ENCODE data around the gene CCDC126.

The CCDC126 gene

DNA sequence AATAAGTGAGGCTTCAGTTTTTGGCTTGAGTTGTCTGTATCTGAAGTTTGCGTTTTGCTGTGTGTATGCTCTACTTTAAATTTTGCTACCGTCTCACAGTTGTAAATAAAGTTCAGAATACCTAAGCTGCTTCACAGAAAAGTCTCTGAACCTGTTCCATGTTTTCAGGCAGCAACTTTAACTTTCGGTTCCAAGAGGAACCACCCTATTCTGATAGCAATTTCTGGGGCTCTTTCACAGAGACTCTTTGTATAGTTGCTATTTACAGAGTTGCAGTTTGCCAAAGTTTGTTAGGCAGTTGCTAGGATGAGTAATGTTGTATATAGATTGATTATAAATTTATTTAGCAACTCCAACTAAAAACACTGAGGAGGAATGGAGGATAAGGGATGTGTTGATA, 88.5 kb downstream of the CCDC126 start:
- Histone ChIP-seq H3K4me3 (ENCODE audit: low read depth, low read length) (no peak overlapping the region), H3K9me3 (ENCODE audit: control insufficient read depth, insufficient read depth, low read depth, low read length) (no peaks in the 10 kb centered on the region), H3K27ac (ENCODE audit: extremely low read depth, low read depth, low read length) (no peak overlapping the region), H3K36me3 (ENCODE audit: control insufficient read depth in 2 of 2, insufficient read depth in 1 of 2, low read length in 2 of 2) (peaks cover 21 to 40% of the 10 kb centered on the region in 2 experiments), H3K4me1 (ENCODE audit: control insufficient read depth, insufficient read depth, low read length) (0 out of 2 replicates have a peak, but pooled peaks cover 4% of the 10 kb centered on the region)
- TF ChIP-seq ZNF174 (tag by site-specific recombination; IDR thresholded peaks at IDR 0.05) (no peak), ZNF2 (tag by site-specific recombination; IDR thresholded peaks at IDR 0.05) (no peak), ZNF121 (tag by site-specific recombination; IDR thresholded peaks at IDR 0.05) (no peak), SCRT2 (tag by site-specific recombination; IDR thresholded peaks at IDR 0.05) (no peak), ZNF624 (tag by site-specific recombination; IDR thresholded peaks at IDR 0.05) (no peak), GLIS2 (tag by site-specific recombination; IDR thresholded peaks at IDR 0.05) (no peak), ZNF558 (tag by site-specific recombination; IDR thresholded peaks at IDR 0.05) (no peak), ZFHX2 (tag by site-specific recombination; conservative IDR thresholded peaks at IDR 0.05) (no peak), ZNF423 (tag by site-specific recombination; IDR thresholded peaks at IDR 0.05) (no peak), SETDB1 (IDR thresholded peaks at IDR 0.05; ENCODE audit: insufficient read length, low read length) (no peak), ZXDB (tag by site-specific recombination; IDR thresholded peaks at IDR 0.05) (no peak), ZFP41 (tag by site-specific recombination; IDR thresholded peaks at IDR 0.05; ENCODE audit: borderline replicate concordance) (no peak)
- POLR2A ChIA-PET, result no interaction called here
- CTCF ChIA-PET, result interaction anchor here (0.6 to 5.7 kb wide), 3 partner anchors 11 to 26 kb away, joined by 3 to 39 read pairs (median 4); no protein-coding TSS in a partner anchor

DNA sequence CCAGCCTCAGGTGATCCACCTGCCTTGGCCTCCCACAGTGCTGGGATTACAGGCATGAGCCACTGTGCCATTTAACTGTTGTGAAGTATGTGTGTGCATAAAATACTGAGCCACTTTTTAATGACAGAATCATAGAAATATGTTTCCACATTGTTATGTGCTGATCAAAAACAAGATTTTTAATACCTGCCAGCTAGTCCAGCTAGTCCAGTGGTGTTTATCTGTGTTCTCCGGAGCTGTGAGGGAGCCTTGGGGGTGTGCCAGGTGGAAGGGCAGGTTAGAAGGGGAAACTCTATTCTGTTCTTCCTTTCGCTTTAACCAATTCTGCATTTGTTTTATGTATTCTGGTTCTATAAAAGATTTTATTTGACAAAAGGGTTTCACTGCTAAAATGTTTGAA, 89.8 kb downstream of the CCDC126 start:
- peaks cover 32 to 44% of the 10 kb centered on the region in 2 experiments for H3K36me3 ChIP-seq (ENCODE audit: control insufficient read depth in 2 of 2, insufficient read depth in 1 of 2, low read length in 2 of 2)
- CTCF ChIA-PET, result interaction anchor here (0.7 to 5.7 kb wide), 3 partner anchors 9 to 102 kb away, joined by 3 to 39 read pairs (median 3); no protein-coding TSS in a partner anchor

GRCh38 chr7:23689165-23689564, 92.0 kb downstream of the CCDC126 start:
- ChIA-PET POLR2A (no interaction called here), CTCF (interaction anchor here (5.7 kb wide), 1 partner anchor 7 kb away, joined by 39 read pairs; no protein-coding TSS in a partner anchor)
- H3K27ac ChIP-seq (ENCODE audit: extremely low read depth, low read depth, low read length), result no peak overlapping the region
- TF ChIP-seq MYNN (tag by site-specific recombination; IDR thresholded peaks at IDR 0.05; ENCODE audit: borderline replicate concordance), result no peak
- TF ChIP-seq ZNF266 (tag by site-specific recombination; IDR thresholded peaks at IDR 0.05; ENCODE audit: low read depth), result no peak
- TF ChIP-seq ZNF155 (tag by site-specific recombination; IDR thresholded peaks at IDR 0.05), result no peak
- TF ChIP-seq ZNF19 (tag by site-specific recombination; IDR thresholded peaks at IDR 0.05; ENCODE audit: low read depth), result no peak
- TF ChIP-seq ZXDB (tag by site-specific recombination; IDR thresholded peaks at IDR 0.05), result no peak
- TF ChIP-seq SP7 (tag by site-specific recombination; IDR thresholded peaks at IDR 0.05), result no peak
- no peak for TF ChIP-seq ZNF157 (tag by site-specific recombination; IDR thresholded peaks at IDR 0.05)
- no peak for TF ChIP-seq ZNF548 (tag by site-specific recombination; IDR thresholded peaks at IDR 0.05)
- TF ChIP-seq ZNF239 (tag by site-specific recombination; IDR thresholded peaks at IDR 0.05), result no peak
- TF ChIP-seq ZFP37 (tag by site-specific recombination; IDR thresholded peaks at IDR 0.05), result no peak
- no peak for TF ChIP-seq ZNF639 (tag by site-specific recombination; IDR thresholded peaks at IDR 0.05)
- no peak for TF ChIP-seq ZNF133 (tag by site-specific recombination; IDR thresholded peaks at IDR 0.05)
- no peak for TF ChIP-seq ZNF112 (tag by site-specific recombination; IDR thresholded peaks at IDR 0.05)
- no peak for TF ChIP-seq HOXC10 (CRISPR knock-in tag; IDR thresholded peaks at IDR 0.05)
- no peaks in the 10 kb centered on the region for H3K4me1 ChIP-seq (ENCODE audit: control insufficient read depth, insufficient read depth, low read length)
- H3K4me3 ChIP-seq (ENCODE audit: low read depth, low read length), result no peak overlapping the region
- H3K9me3 ChIP-seq (ENCODE audit: control insufficient read depth, insufficient read depth, low read depth, low read length), result no peaks in the 10 kb centered on the region
- H3K36me3 ChIP-seq (ENCODE audit: control insufficient read depth in 2 of 2, insufficient read depth in 1 of 2, low read length in 2 of 2), result peaks cover 36 to 51% of the 10 kb centered on the region in 2 experiments

More for the DNA sequence above, 89.8 kb downstream of the CCDC126 start:
- Histone ChIP-seq H3K4me1 (ENCODE audit: control insufficient read depth, insufficient read depth, low read length) (no peaks in the 10 kb centered on the region), H3K4me3 (ENCODE audit: low read depth, low read length) (no peak overlapping the region), H3K27ac (ENCODE audit: extremely low read depth, low read depth, low read length) (no peak overlapping the region), H3K9me3 (ENCODE audit: control insufficient read depth, insufficient read depth, low read depth, low read length) (no peaks in the 10 kb centered on the region)
- POLR2A ChIA-PET, result interaction anchor here (0.7 kb wide), 1 partner anchor 64 kb away, joined by 7 read pairs; no protein-coding TSS in a partner anchor
- no peak for TF ChIP-seq ZNF610 (tag by site-specific recombination; IDR thresholded peaks at IDR 0.05; ENCODE audit: borderline replicate concordance)
